Erythroblast (primary cell): ENCODE results near the gene OR2G6.
"Not testable (repeated sequence)": the region's sequence is repeated elsewhere in the genome, so short reads cannot be mapped to it uniquely, and the experiment has no call there.

Experiments
- GATA1 ChIP-seq: IDR thresholded peaks from 2 replicates; pipeline ENCODE4 v1.6.1; 2011; ENCODE audit warnings: low read depth, mild to moderate bottlenecking, control low read depth, low read length, moderate library complexity
- POLR2A ChIP-seq: IDR thresholded peaks from 2 replicates; pipeline ENCODE4 v1.6.1; 2011; ENCODE audit warnings: mild to moderate bottlenecking, low read length

- not testable (repeated sequence) for TF ChIP-seq POLR2A, GATA1
Observed at GRCh38 chr1:248500305-248501035, 7.4 kb upstream of the OR2G6 start.
